GM19467 (cell line): ENCODE results near the gene TMEM181.
A peak's percentile ranks its signal among the peaks of the same experiment; 100 is the strongest.
"Not testable (repeated sequence)": the region's sequence is repeated elsewhere in the genome, so short reads cannot be mapped to it uniquely, and the experiment has no call there.

Experiments
- ATAC-seq: cut with Tn5 transposase; IDR thresholded peaks from one replicate; pipeline ENCODE4 v1.9.1; 2021; ENCODE audit warnings: mild to moderate bottlenecking, moderate library complexity; ENCODE audit not compliant: unreplicated experiment

Gene TMEM181

DNA sequence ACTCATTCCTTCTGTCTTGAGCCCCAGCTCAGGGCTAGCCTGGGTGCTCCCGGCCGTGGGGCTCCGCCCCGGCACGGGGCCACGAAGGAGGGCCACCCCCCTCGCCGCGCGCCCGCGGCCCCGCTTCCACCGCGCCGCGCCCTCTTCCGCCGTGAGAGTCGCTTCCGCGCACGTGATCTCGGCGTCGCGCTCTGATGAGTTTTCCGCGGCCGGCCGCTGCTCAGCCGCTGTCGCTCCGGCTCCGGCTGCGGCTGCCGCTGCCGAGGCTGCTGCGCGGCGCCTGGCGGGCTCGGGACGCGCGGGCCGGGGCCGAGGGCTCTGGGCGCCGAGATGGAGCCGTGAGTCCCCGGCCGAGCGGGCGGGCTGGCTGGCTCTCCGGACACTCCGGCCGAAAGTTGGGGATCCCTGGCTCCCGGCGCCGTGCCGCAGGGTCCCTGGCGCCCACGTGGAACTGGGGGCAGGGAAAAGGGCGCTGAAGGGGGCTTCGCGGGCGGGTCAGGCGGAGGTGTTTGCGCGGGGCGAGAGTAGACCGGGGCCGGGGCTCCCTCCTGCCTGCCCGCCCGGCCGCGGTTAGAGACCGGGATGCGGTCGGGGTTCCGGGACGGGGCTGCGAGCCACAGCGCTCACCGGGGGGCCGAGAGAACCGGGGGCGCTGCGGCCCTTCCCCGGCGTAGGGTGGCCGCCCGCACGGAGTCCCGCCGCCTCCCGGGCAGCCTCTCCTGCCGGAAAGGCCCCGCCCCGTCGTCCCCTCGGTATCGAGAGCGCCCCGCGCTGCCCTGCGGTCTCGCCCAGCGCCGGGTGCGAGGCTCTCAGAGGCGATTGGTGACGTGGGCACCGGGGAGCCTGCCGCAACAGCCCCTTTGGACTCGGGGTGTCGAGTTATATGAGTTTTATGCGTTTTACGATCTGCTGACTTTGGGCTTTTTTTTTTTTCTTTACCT lies at the start of gene TMEM181:
TMEM181 (plus strand) TSS at position 197 of the 941 bp plus-strand sequence; CDS start at position 331, 134 bp downstream.
- peak; percentile 78 for ATAC-seq

GRCh38 chr6:158512809-158513208 lies 47.1 kb upstream of the TMEM181 start:
- no peak for ATAC-seq

DNA sequence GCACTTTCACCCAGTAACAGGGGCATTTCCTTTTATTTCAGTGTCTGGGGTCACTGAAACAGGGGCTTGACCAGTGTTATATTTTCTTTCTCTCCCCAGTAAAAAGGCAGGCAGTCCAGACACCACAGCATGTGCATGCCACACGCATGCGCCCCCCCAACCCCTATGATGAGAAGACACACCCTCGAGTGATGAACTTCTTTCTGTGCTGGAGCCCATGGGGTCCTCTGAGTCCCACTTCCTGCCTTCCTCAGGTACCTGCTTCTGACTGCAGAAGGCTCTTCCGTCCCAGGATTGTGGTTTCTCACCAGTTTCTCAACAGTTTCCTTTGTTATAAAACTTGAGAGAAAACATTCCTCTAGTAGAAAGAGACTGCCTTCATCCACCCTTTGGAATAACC lies 45.7 kb upstream of the TMEM181 start:
- no peak for ATAC-seq

DNA sequence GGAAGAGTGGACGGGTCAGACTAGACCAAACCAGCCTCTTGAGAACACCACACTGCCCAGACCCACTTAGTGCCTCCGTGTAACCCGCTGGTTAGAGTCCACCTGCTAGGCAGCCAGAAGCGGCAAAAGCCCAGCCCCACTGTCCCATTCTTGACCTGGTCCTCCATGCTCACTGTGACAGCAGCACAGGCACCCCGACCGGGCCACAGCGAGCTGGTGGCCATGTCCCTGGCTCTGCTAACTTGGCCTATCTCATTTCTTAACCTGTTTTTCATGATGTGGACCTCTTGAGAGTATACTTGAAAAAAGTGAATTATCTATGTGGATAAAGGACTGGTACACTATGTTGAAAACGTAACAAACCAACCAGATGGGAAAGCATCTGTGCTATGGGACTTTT lies 44.9 kb upstream of the TMEM181 start:
- no peak for ATAC-seq

DNA sequence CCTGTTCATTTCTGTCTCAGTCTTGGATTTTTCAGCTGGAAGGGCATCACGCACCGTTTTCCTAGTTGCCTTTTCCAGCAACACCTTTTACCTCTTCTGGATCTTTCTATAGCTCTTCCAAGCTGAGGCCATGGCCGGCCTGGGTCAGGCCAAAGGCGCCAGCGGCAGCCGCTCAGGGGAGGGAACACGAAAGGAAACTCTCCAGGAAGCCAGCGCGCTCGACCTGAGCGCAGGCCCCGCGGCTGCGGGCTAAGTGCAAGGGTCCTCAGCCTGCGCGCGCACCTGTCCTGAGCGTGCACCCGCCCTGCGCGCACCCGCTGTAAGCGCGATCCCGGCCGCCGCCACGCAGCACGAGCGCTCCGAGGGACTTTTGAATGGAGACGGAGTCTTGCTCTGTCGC lies 43.8 kb upstream of the TMEM181 start:
- no peak for ATAC-seq

DNA sequence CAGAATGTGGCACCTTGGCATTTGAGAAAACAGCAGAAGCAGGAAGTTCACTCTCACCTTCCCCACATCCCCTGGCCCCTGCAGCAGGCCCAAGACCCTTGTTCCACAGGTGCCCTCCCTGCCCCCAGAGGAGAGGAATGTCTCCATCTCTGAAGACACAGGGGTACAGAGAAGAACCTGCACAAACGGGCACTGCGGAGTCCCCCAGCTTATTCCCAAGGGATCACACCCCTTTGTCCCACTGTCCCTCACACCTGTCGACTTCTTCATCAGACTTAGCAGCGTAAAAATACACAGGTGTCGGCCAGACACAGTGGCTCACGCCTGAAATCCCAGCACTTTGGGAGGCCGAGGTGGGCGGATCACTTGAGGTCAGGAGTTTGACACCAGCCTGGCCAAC lies 42.9 kb upstream of the TMEM181 start:
- no peak for ATAC-seq

DNA sequence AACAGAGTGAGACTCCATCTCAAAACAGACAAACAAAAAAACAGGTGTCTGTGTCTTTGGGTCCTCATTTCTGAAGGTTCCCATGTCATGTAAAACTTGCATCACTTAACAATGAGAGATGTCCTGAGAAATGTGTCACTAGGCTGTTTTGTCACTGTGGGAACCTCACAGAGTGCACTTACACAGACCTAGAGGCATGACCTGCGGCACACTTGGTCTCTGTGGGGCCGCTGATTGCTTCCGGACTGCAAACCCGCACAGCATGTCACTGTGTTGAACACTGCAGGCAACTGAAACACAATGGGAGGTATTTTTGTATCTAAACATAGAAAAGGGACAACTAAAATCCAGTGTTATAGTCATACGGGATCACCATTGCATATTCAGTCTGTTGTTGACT lies 42.3 kb upstream of the TMEM181 start:
- no peak for ATAC-seq

- peak; percentile 65 for ATAC-seq
These were observed 41.4 kb upstream of the TMEM181 start for GRCh38 chr6:158518191-158519127.

GRCh38 chr6:158519300-158519699 lies 40.6 kb upstream of the TMEM181 start:
- ATAC-seq: no peak

DNA sequence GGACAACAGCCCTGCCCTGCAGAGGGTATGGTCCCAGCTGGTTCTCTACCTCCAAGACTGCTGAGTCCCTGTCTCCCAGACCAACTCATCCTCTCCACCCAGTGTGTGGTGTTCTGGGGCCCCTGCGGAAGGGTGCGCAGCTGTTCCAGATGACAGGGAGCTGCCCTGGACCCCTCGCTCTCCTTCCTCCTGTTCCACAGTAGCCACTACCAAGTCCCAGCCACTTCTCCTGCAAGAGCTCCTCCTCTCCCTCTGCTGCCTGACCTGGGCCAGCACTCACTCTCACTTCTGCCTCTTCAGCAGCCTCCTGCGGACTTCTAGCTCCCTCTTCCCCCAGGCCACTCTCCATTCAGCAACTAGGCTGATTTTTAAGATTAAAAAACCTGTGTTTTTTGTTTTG lies 40.1 kb upstream of the TMEM181 start:
- ATAC-seq: no peak

- not testable (repeated sequence) for ATAC-seq
These were observed 38.9 kb upstream of the TMEM181 start for GRCh38 chr6:158520975-158521374.

GRCh38 chr6:158521759-158522158 lies 38.1 kb upstream of the TMEM181 start:
- ATAC-seq: no peak

DNA sequence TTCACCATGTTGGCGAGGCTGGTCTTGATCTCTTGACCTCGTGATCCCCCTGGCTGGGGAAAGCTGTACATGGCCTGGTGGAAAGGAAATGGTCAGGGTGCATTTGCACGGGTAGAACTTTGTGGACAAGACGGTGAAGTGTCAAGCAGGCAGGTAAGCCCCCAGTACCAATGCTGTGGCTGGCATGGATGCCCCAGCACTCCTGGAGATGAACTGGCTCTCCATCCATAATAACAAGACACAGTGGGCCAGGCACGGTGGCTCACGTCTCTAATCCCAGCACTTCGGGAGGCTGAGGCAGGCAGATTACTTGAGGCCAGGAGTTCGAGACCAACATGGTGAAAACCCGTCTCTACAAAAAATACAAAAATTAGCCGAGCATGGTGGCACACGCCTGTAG lies 37.3 kb upstream of the TMEM181 start:
- no peak for ATAC-seq

DNA sequence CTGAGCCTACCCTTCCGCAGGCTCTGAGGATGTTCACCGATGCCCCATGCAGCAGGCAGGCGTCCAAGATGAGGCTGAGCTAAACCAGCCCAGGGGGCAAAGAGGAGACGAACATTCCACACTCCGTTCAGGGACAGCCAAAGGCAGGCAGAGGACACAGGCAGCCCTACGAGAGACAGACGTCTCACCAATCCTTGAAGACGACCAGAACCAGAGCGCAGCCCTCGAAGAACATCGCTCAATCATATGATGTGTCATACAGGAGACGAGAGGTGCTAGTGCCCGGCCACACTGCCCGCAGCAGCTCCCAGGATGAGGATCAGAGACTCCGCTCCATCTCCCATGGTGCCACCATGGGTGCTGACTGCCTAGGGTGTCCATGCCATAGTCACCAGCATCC lies 35.6 kb upstream of the TMEM181 start:
- ATAC-seq: no peak

DNA sequence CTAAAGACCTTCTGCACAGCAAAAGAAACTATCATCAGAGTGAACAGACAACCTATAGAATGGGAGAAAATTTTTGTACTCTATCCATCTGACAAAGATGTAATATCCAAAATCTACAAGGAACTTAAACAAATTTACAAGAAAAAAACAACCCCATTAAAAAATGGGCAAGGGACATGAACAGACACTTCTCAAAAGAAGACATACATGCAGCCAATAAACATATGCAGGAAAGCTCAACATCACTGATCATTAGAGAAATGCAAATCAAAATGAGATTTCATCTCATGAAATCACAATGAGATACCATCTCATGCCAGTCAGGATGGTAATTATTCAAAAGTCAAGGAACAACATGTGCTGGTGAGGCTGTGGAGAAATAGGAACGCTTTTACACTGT lies 32.0 kb upstream of the TMEM181 start:
- not testable (repeated sequence) for ATAC-seq

GRCh38 chr6:158528826-158529225 lies 31.1 kb upstream of the TMEM181 start:
- no peak for ATAC-seq

GRCh38 chr6:158529629-158530028 lies 30.3 kb upstream of the TMEM181 start:
- no peak for ATAC-seq

- no peak for ATAC-seq
These were observed 28.3 kb upstream of the TMEM181 start for GRCh38 chr6:158531566-158531965.

DNA sequence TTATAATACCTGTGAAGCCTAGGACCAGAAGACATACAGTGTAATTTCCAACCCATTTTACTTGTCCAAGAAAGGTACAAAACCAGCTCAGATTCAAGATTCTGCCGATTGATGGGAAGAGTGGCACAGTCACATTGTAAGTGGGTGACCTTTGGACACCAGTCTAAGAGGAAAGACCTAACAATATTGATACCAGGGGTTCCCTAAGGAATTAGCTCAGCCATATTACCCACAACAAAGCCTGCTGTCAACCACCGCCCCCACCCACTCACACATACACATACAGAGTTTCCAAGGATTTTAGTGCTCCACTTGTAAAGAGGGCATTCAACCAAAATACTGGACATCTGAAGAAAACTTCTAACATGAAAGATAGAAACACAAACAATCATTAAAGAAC lies 27.9 kb upstream of the TMEM181 start:
- no peak for ATAC-seq

GRCh38 chr6:158536084-158536890 lies 23.6 kb upstream of the TMEM181 start:
- no peak for ATAC-seq
